Neuronal stem cell (in vitro differentiated cells): Measurements from ENCODE around the gene FANK1.
A peak's percentile ranks its signal among the peaks of the same experiment; 100 is the strongest.

ENCODE experiments used
- DNase-seq: peaks from one replicate; pipeline ENCODE4 v3.0.0-alpha.2; 2013; ENCODE audit warnings: low spot score
- H2AFZ ChIP-seq: one replicate; pipeline ENCODE4 v1.6.1; 2013; ENCODE audit warnings: mild to moderate bottlenecking, low read length, inconsistent platforms
- H2AK5ac ChIP-seq: 2 replicates; pipeline ENCODE4 v1.6.1; 2013; ENCODE audit warnings: low read depth, mild to moderate bottlenecking, inconsistent platforms, low read length, moderate library complexity, mixed read lengths
- H2BK120ac ChIP-seq: 2 replicates; pipeline ENCODE4 v1.6.1; 2013; ENCODE audit warnings: low read depth, mild to moderate bottlenecking, inconsistent platforms, low read length, moderate library complexity, mixed read lengths
- H2BK12ac ChIP-seq: one replicate; pipeline ENCODE4 v1.6.1; 2013; ENCODE audit warnings: low read length, inconsistent platforms
- H2BK15ac ChIP-seq: 2 replicates; pipeline ENCODE4 v1.6.1; 2013; ENCODE audit warnings: mild to moderate bottlenecking, low read length, inconsistent platforms, mixed read lengths
- H2BK5ac ChIP-seq: one replicate; pipeline ENCODE4 v1.6.1; 2013; ENCODE audit warnings: inconsistent platforms, mild to moderate bottlenecking, low read length, moderate library complexity
- H3K14ac ChIP-seq: one replicate; pipeline ENCODE4 v1.6.1; 2013; ENCODE audit warnings: low read length, inconsistent platforms
- H3K18ac ChIP-seq: 2 replicates; pipeline ENCODE4 v1.6.1; 2013; ENCODE audit warnings: low read length, inconsistent platforms
- H3K23ac ChIP-seq: 2 replicates; pipeline ENCODE4 v1.6.1; 2013; ENCODE audit warnings: low read depth, mild to moderate bottlenecking, mixed read lengths, low read length, inconsistent platforms; ENCODE audit not compliant: poor library complexity
- H3K27ac ChIP-seq: replicated peaks from 3 replicates; pipeline ENCODE4 v1.5.1; 2013; ENCODE audit warnings: low read length, inconsistent platforms
- H3K27me3 ChIP-seq, 3 experiments: 2 replicates each; pipeline ENCODE4 v1.6.1; 2013; ENCODE audit warnings: low read length in 3 of 3, mild to moderate bottlenecking in 2 of 3, inconsistent platforms in 1 of 3, low read depth in 1 of 3, mixed read lengths in 1 of 3, moderate library complexity in 1 of 3; ENCODE audit not compliant: control insufficient read depth in 3 of 3, insufficient read depth in 3 of 3
- H3K36me3 ChIP-seq, 2 donors: replicated peaks in 1 of 2; 2 replicates each; pipeline ENCODE4 v1.6.1; 2013; ENCODE audit warnings: low read length in 2 of 2; ENCODE audit not compliant: control insufficient read depth in 2 of 2, insufficient read depth in 2 of 2
- H3K4ac ChIP-seq: 2 replicates; pipeline ENCODE4 v1.6.1; 2013; ENCODE audit warnings: inconsistent platforms, mild to moderate bottlenecking, low read length, moderate library complexity
- H3K4me1 ChIP-seq, 2 donors: 1 replicate in 1 of 2; 2 replicates in 1 of 2; pipeline ENCODE4 v1.6.1; 2013; ENCODE audit warnings: low read length in 2 of 2, low read depth in 1 of 2; ENCODE audit not compliant: control insufficient read depth in 2 of 2, insufficient read depth in 1 of 2
- H3K4me2 ChIP-seq: one replicate; pipeline ENCODE4 v1.6.1; 2013; ENCODE audit warnings: mild to moderate bottlenecking, low read length, inconsistent platforms; ENCODE audit not compliant: insufficient read depth, poor library complexity, severe bottlenecking
- H3K4me3 ChIP-seq, 2 donors: 2 replicates each; pipeline ENCODE4 v1.5.1; 2013; ENCODE audit warnings: low read length in 2 of 2, mild to moderate bottlenecking in 2 of 2, inconsistent platforms in 1 of 2, moderate library complexity in 1 of 2
- H3K79me1 ChIP-seq: one replicate; pipeline ENCODE4 v1.6.1; 2013; ENCODE audit warnings: low read depth, mild to moderate bottlenecking, inconsistent platforms, low read length, moderate library complexity
- H3K9ac ChIP-seq: one replicate; pipeline ENCODE4 v1.6.1; 2013; ENCODE audit warnings: mild to moderate bottlenecking, low read depth, low read length, inconsistent platforms; ENCODE audit not compliant: poor library complexity
- H3K9me3 ChIP-seq, 2 donors: replicated peaks in 1 of 2; 2 replicates each; pipeline versions ENCODE3 to v1.6.1; 2013; ENCODE audit warnings: low read length in 2 of 2, mild to moderate bottlenecking in 2 of 2, inconsistent platforms in 1 of 2, low read depth in 1 of 2, mixed read lengths in 1 of 2, moderate library complexity in 1 of 2; ENCODE audit not compliant: control insufficient read depth in 2 of 2, insufficient read depth in 1 of 2
- H4K8ac ChIP-seq: one replicate; pipeline ENCODE4 v1.6.1; 2013; ENCODE audit warnings: low read depth, mild to moderate bottlenecking, inconsistent platforms, low read length, moderate library complexity
- H4K91ac ChIP-seq: one replicate; pipeline ENCODE4 v1.6.1; 2013; ENCODE audit warnings: low read length, low read depth, mild to moderate bottlenecking, inconsistent platforms; ENCODE audit not compliant: poor library complexity
- WGBS, 2 donors: extraction: QIAGEN DNeasy Blood & Tissue Kit; methylation state at CpG; one replicate each; pipeline ENCODE4 v1.1.7; 2013; ENCODE audit warnings: missing lambda C conversion rate in 2 of 2, mixed read lengths in 1 of 2; ENCODE audit not compliant: insufficient read length in 2 of 2, insufficient replicate concordance in 1 of 2; ENCODE audit errors: extremely low coverage in 2 of 2; 5-methylcytosine and 5-hydroxymethylcytosine counted together

FANK1 gene

DNA sequence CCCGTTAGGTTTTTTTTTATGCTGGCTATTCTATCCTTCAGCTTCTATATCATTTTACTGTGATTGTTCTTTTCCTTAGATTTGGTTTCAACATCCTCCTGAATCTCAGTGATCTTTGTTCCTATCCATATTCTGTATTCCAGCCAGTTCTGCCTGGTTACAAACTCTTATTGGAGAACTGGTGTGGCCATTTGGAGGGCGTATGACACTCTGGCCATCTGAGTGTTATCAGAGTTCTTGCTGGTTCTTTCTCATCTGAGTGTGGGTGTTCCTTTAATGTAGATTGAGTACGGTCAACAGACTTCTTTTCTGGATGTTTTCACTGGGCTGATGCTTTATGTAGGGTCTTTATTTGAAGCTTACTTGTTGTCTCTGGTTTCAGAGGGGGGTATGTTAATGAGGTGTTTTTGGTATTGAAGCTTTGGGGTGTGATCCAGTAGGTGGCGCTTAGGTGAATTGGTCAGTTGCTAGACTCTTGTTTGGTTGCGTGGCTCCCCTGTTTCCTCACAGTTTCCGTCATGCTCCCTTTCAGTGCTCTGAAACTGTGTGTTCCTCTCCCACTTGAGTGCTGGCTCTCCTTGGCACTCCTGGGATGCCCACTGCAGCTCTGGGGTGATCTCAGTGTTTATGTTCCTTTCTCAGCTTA is 80.7 kb downstream of the FANK1 start:
- no CpG with 5 or more reads among the region's 6 CpGs for WGBS, 2 donors
- no peak for DNase-seq

GRCh38 chr10:125979976-125980375 is 83.6 kb downstream of the FANK1 start:
- no peak overlapping the region for H3K27ac ChIP-seq
- no peak overlapping the region for H2BK120ac ChIP-seq
- no peak for DNase-seq

More for the DNA sequence above, 80.7 kb downstream of the FANK1 start:
- H3K4me3 ChIP-seq: no peak overlapping the region
- H2BK15ac ChIP-seq: no peak overlapping the region
- H2BK12ac ChIP-seq: no peak overlapping the region
- H3K4ac ChIP-seq: no peak overlapping the region
- H3K9me3 ChIP-seq: no peaks in the 10 kb centered on the region
- no peak overlapping the region for H4K8ac ChIP-seq
- H2AK5ac ChIP-seq: no peak overlapping the region
- no peaks in the 10 kb centered on the region for H3K79me1 ChIP-seq
- no peak overlapping the region for H3K4me2 ChIP-seq
- H3K14ac ChIP-seq: no peak overlapping the region
- H3K9ac ChIP-seq: no peak overlapping the region
- peaks cover 0 to 3% of the 10 kb centered on the region in 2 donors for H3K4me1 ChIP-seq
- H2BK5ac ChIP-seq: no peak overlapping the region
- H3K27me3 ChIP-seq: no peaks in the 10 kb centered on the region
- H3K18ac ChIP-seq: no peak overlapping the region
- H3K23ac ChIP-seq: no peak overlapping the region
- no peak overlapping the region for H3K27ac ChIP-seq
- no peak overlapping the region for H2AFZ ChIP-seq
- H4K91ac ChIP-seq: no peak overlapping the region
- H2BK120ac ChIP-seq: no peak overlapping the region
- no peaks in the 10 kb centered on the region for H3K36me3 ChIP-seq

GRCh38 chr10:125980521-125981035 is 84.2 kb downstream of the FANK1 start:
- no CpG with 5 or more reads among the region's 6 CpGs for WGBS, 2 donors
- Histone ChIP-seq H3K4me3 (no peak overlapping the region), H3K18ac (no peak overlapping the region), H3K14ac (no peak overlapping the region), H3K4ac (no peak overlapping the region), H2BK120ac (no peak overlapping the region), H2BK15ac (no peak overlapping the region), H3K36me3 (no peaks in the 10 kb centered on the region), H3K9ac (no peak overlapping the region), H3K23ac (no peak overlapping the region), H2BK12ac (no peak overlapping the region), H3K4me2 (no peak overlapping the region), H4K8ac (no peak overlapping the region), H2AFZ (peak overlapping the region; percentile 55), H3K4me1 (peaks cover 5 to 18% of the 10 kb centered on the region in 2 donors), H3K27ac (no peak overlapping the region), H4K91ac (no peak overlapping the region), H2AK5ac (no peak overlapping the region), H3K27me3 (no peaks in the 10 kb centered on the region), H2BK5ac (no peak overlapping the region), H3K79me1 (no peaks in the 10 kb centered on the region), H3K9me3 (no peaks in the 10 kb centered on the region)
- no peak for DNase-seq

More at GRCh38 chr10:125979976-125980375, 83.6 kb downstream of the FANK1 start:
- Histone ChIP-seq H4K91ac (no peak overlapping the region), H3K23ac (no peak overlapping the region), H3K27me3 (no peaks in the 10 kb centered on the region), H3K9ac (no peak overlapping the region), H2AK5ac (no peak overlapping the region), H3K4me2 (no peak overlapping the region), H2AFZ (no peak overlapping the region), H3K79me1 (no peaks in the 10 kb centered on the region), H3K4me3 (no peak overlapping the region), H3K9me3 (no peaks in the 10 kb centered on the region), H3K14ac (no peak overlapping the region), H3K4me1 (peaks cover 5 to 18% of the 10 kb centered on the region in 2 donors), H2BK12ac (no peak overlapping the region), H3K4ac (no peak overlapping the region), H3K18ac (no peak overlapping the region), H2BK5ac (no peak overlapping the region), H4K8ac (no peak overlapping the region), H2BK15ac (no peak overlapping the region), H3K36me3 (no peaks in the 10 kb centered on the region)
- WGBS, 2 donors: no CpG with 5 or more reads among the region's 7 CpGs

- peak overlapping the region in 1 of 2 donors; percentile 44 for H3K4me3 ChIP-seq
- no peaks in the 10 kb centered on the region for H3K36me3 ChIP-seq
- no peak overlapping the region for H3K23ac ChIP-seq
- WGBS, 2 donors: no CpG with 5 or more reads among the region's 6 CpGs
- H3K79me1 ChIP-seq: no peaks in the 10 kb centered on the region
- no peak overlapping the region for H4K8ac ChIP-seq
- H3K4ac ChIP-seq: no peak overlapping the region
- no peak overlapping the region for H2BK5ac ChIP-seq
- DNase-seq: peak; percentile 72
- no peak overlapping the region for H4K91ac ChIP-seq
- H3K4me1 ChIP-seq: peaks cover 5 to 18% of the 10 kb centered on the region in 2 donors
- H2AK5ac ChIP-seq: no peak overlapping the region
- no peak overlapping the region for H3K27ac ChIP-seq
- no peak overlapping the region for H3K14ac ChIP-seq
- no peak overlapping the region for H2BK12ac ChIP-seq
- H3K9me3 ChIP-seq: no peaks in the 10 kb centered on the region
- H2BK120ac ChIP-seq: no peak overlapping the region
- H2AFZ ChIP-seq: peak overlapping the region; percentile 82
- H2BK15ac ChIP-seq: no peak overlapping the region
- no peaks in the 10 kb centered on the region for H3K27me3 ChIP-seq
- no peak overlapping the region for H3K18ac ChIP-seq
- no peak overlapping the region for H3K4me2 ChIP-seq
- H3K9ac ChIP-seq: no peak overlapping the region
Measured at GRCh38 chr10:125982260-125982948, 86.0 kb downstream of the FANK1 start.
